Measurements from ENCODE around the gene PUS7.
"Not testable (repeated sequence)": the region's sequence is repeated elsewhere in the genome, so short reads cannot be mapped to it uniquely, and the experiment has no call there.

- TF ChIP-seq RAD21 (IDR thresholded peaks at IDR 0.05; ENCODE audit: low read length); USF2 (IDR thresholded peaks at IDR 0.05; ENCODE audit: low read depth, low read length); CTCF (conservative IDR thresholded peaks at IDR 0.05; ENCODE audit: low read depth, low read length); ELK1 (IDR thresholded peaks at IDR 0.05; ENCODE audit: borderline replicate concordance, low read depth, low read length); POLR2A (IDR thresholded peaks at IDR 0.05; ENCODE audit: low read depth, low read length); CHD1 (IDR thresholded peaks at IDR 0.05; ENCODE audit: low read depth, low read length); CEBPB (IDR thresholded peaks at IDR 0.05; ENCODE audit: low read depth, low read length); MXI1 (IDR thresholded peaks at IDR 0.05; ENCODE audit: borderline replicate concordance, low read depth, low read length); RCOR1 (IDR thresholded peaks at IDR 0.05; ENCODE audit: insufficient replicate concordance, low read length): not testable (repeated sequence)
These were observed 2.4 kb upstream of the PUS7 start for GRCh38 chr7:105524423-105524822.
